Smooth muscle cell of bladder (primary cell): ENCODE results near the gene DTX4. TPM values are rescaled to one million over a fixed set of nuclear protein-coding genes. Genes with fewer than 3 reads are reported as not detected.

Experiments used
- total RNA-seq: library from RNA; depleted of rRNA; stranded (reverse); fragments of >200 nt; gene quantifications from 2 replicates; pipeline ENCODE4 v1.2.3, GENCODE V29; 2014

Gene DTX4
- total RNA-seq, result 3.6 and 6.3 TPM in 2 replicates

DNA sequence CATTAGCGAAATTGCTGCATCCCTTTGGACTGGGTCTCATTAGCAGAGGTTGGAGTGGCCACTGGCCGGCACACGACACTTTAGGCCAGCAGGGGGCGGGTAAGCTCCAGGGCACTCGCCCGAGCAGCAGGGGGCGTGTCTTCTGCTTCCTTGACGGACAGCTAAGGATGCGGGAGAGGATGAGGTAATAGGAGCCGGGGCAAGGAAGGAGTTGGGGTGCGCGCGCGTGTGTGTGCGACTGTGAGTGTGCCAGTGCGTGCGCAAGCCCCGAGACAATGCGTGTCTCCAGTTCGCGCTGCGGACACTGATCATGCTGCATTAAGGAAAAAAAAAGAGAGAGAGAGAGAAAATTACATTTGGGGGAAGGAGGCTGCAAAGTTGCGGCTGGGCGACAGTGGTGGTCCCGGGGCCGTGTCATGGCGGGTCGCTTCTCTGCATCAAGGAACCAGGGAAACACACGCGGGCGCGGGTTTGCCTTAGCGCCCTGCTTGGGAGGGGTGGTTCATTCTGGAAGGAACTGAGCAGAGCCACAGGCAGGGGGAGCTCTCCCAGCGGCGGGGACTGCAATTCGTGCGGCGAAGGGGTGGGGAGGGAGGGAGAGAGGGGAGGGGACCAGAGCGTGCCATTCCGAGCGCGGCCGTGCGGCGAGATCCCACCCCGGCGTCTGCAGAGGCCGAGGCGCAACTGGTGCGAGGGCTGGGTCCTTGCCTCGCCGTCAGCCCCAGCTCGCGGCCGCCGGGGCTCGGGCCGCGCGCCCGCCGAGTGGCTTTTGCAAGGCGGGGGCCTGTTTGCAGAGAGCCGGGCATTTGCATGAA lies at the start of gene DTX4:
Gene DTX4 (plus strand): TSS at position 625 of the 815 bp plus-strand sequence. CDS start 464 bp downstream, outside the sequence.

DNA sequence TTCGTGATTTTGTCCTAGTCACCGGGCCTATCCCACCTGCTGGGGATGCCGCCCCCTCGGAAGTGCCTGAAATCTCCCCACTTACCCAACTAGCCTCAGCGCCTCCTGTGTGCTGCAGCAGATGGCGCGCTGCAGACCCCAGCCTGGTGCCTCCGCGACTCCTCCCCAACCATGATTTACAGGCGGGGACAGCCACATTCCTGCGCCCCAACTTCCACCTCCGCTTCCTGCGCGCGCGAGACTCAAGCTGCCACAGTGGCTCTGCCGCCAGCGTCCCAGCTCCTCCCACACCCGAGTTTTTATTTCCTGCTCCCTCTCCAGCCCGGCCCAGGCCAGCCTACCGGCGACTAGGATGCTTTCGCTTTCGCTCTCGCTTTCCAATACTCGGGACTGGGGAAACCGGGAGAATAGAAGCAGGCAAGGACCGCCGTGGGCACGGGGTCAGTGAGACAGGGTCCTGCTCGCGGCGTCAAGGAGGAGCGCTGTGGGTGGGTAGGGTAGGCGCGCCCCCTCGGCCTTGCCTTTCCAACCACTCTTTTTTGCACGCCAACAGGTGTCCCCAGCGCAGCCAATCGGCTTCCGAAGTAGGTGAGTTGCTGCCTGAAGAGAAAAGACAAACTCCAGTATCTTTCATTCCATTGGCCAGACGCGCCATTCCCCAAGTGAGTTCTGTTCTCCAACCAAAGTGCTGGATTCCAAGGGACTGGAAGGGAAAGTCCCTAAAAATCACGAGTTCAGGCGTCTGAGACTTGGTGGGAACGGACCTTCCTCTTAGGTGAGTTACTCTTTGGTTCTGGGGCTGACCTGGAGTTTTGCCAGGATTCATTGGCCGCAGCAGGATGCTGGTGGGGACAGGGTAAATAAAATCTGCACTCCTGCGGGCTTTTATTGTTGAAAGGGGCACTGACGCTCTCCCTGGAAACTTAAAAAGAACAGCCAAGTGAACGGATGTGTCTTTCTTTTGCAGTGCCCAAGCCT lies 29.1 kb upstream of the DTX4 start, which contains the start of gene FAM111A:
Gene FAM111A (plus strand): TSS at position 327 of the 978 bp plus-strand sequence. CDS start 6,017 bp downstream, outside the sequence.

DNA sequence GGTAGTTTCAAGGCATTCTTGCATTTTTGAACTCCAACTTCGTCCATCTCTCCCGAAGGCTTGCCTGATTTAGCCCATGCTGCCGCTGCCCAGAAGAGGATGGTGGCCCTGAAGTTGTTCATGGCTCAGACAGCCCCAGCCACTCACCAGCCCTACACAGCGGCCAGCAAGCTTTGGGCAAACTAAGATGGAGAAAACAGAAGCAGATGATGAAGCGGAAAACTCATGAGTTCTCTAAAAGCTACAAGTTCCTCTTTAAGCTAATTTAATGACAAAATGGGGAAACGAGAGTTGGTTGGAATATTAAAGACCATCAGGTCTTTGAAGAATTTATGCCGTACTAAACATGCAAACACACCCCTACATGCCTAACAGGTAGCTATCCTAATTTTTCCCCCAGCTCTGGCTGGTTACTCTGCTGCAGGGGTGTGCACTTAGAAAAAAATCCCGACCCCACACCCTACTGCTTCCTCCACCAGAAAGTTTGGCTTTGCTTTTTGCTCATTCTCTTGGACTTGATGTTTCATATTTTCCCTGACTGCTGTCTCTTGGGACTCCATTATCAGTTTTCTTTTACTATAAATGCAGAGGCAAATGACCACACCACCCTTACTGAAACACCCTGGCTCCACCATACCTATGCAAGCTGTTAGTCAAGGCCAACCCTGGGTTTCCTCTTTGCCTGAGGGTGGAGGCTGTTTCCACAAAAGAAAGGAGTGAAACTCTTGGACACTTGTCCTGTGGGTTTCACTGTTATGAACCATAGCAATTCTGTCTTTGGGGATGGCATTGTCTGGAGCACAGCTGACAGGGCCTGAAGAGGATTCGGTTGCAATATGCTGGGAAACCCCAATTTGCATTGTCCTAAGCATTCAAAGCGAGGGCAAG lies 41.1 kb downstream of the DTX4 start, which contains the start of gene MPEG1:
Gene MPEG1 (minus strand): TSS at position 184 of the 888 bp plus-strand sequence. CDS start 62 bp downstream, at position 122.

Other genes with a start within 250 kb of the DTX4 start
- 0.57 TPM in 1 of 2 replicates, not detected in the other for gene GLYATL1, start 232.6 kb upstream of the DTX4 start, total RNA-seq
- not detected in 2 replicates for gene GLYATL1B, start 85.8 kb upstream of the DTX4 start, total RNA-seq
- gene FAM111B, start 64.9 kb upstream of the DTX4 start, total RNA-seq, result 0.37 and 1.00 TPM in 2 replicates
- 32.3 and 40.8 TPM in 2 replicates for gene FAM111A, start 29.3 kb upstream of the DTX4 start, total RNA-seq
- gene MPEG1, start 40.8 kb downstream of the DTX4 start, total RNA-seq, result not detected in 2 replicates
- not detected in 2 replicates for gene OR5AN1, start 186.8 kb downstream of the DTX4 start, total RNA-seq